Hematopoietic multipotent progenitor cell treated with erythropoietin and hydrocortisone succinate and interleukin-3 and kit ligand, for 8 days (in vitro differentiated cells): ENCODE measurements around the gene CABYR.

ENCODE experiments used
- DNase-seq: peaks from one replicate; pipeline ENCODE4 v3.0.0-alpha.2; 2015

CABYR gene

GRCh38 chr18:24138789-24139616 lies at the start of gene CABYR:
TSS of gene CABYR (plus strand) at chr18:24139062. CDS start at chr18:24143115, 4,053 bp downstream.
- DNase-seq: peak; percentile 22

- DNase-seq: no peak
Measured at GRCh38 chr18:24089076-24089475, 49.8 kb upstream of the CABYR start.

- DNase-seq: no peak
Measured at GRCh38 chr18:24089515-24090337, 49.1 kb upstream of the CABYR start.

- DNase-seq: no peak
Measured at GRCh38 chr18:24090876-24091275, 48.0 kb upstream of the CABYR start.

- DNase-seq: no peak
Measured at GRCh38 chr18:24094561-24094960, 44.3 kb upstream of the CABYR start.

GRCh38 chr18:24095976-24096375 lies 42.9 kb upstream of the CABYR start:
- no peak for DNase-seq

GRCh38 chr18:24103320-24104021 lies 35.4 kb upstream of the CABYR start:
- no peak for DNase-seq

- no peak for DNase-seq
Measured at GRCh38 chr18:24104486-24104885, 34.4 kb upstream of the CABYR start.

GRCh38 chr18:24108641-24109040 lies 30.2 kb upstream of the CABYR start:
- DNase-seq: no peak

- no peak for DNase-seq
Measured at GRCh38 chr18:24111936-24112335, 26.9 kb upstream of the CABYR start.

GRCh38 chr18:24112464-24112863 lies 26.4 kb upstream of the CABYR start:
- no peak for DNase-seq

- DNase-seq: no peak
Measured at GRCh38 chr18:24112874-24113615, 25.8 kb upstream of the CABYR start.

- no peak for DNase-seq
Measured at GRCh38 chr18:24114924-24115549, 23.8 kb upstream of the CABYR start.

- no peak for DNase-seq
Measured at GRCh38 chr18:24115628-24116027, 23.2 kb upstream of the CABYR start.

- peak; percentile 83 for DNase-seq
Measured at GRCh38 chr18:24118750-24119577, 19.9 kb upstream of the CABYR start.

GRCh38 chr18:24120676-24121075 lies 18.2 kb upstream of the CABYR start:
- no peak for DNase-seq

- DNase-seq: no peak
Measured at GRCh38 chr18:24121625-24122024, 17.2 kb upstream of the CABYR start.

GRCh38 chr18:24126155-24126961 lies 12.5 kb upstream of the CABYR start:
- DNase-seq: no peak

- DNase-seq: no peak
Measured at GRCh38 chr18:24127735-24128134, 11.1 kb upstream of the CABYR start.

- no peak for DNase-seq
Measured at GRCh38 chr18:24128700-24129099, 10.2 kb upstream of the CABYR start.
